Neural crest cell (in vitro differentiated cells): ENCODE data around the gene UACA. TPM values are rescaled to one million over a fixed set of nuclear protein-coding genes. Genes with fewer than 3 reads are reported as not detected.

ENCODE experiments used
- DNase-seq: peaks from one replicate; pipeline ENCODE4 v3.0.0; 2021; ENCODE audit warnings: low read depth, mixed read lengths, low spot score
- H3K27ac Mint-ChIP-seq: one replicate; pipeline ENCODE4 v1.8.0; 2021; ENCODE audit warnings: mild to moderate bottlenecking, mixed read lengths; ENCODE audit not compliant: unreplicated experiment
- H3K27me3 Mint-ChIP-seq: 2 replicates; pipeline ENCODE4 v1.8.0; 2021; ENCODE audit warnings: low read depth, mild to moderate bottlenecking, mixed read lengths
- H3K36me3 Mint-ChIP-seq: 2 replicates; pipeline ENCODE4 v1.8.0; 2021; ENCODE audit warnings: low read depth, mild to moderate bottlenecking, mixed read lengths
- H3K4me1 Mint-ChIP-seq: 2 replicates; pipeline ENCODE4 v1.8.0; 2021; ENCODE audit warnings: mixed read lengths
- H3K4me3 Mint-ChIP-seq: one replicate; pipeline ENCODE4 v1.8.0; 2021; ENCODE audit warnings: mild to moderate bottlenecking, mixed read lengths
- H3K9me3 Mint-ChIP-seq: 2 replicates; pipeline ENCODE4 v1.8.0; 2021; ENCODE audit warnings: mixed read lengths
- CTCF ChIP-seq: fragments of 200-600 bp; sonication (generic); conservative IDR thresholded peaks from 2 replicates; pipeline ENCODE4 v1.5.0; 2021; ENCODE audit warnings: antibody characterized with exemption, mild to moderate bottlenecking
- total RNA-seq: library from RNA; stranded (reverse); gene quantifications from 2 replicates; pipeline ENCODE4 v1.2.1, GENCODE V29; 2021

The UACA gene
- total RNA-seq, 1 donor from 2014 or later = 36.8 TPM

GRCh38 chr15:70629735-70630273 lies 133.6 kb downstream of the UACA start:
- TF ChIP-seq CTCF = no peak
- DNase-seq = no peak
- Mint-ChIP-seq H3K27ac (no peak overlapping the region), H3K36me3 (peaks cover 3% of the 10 kb centered on the region), H3K27me3 (no peaks in the 10 kb centered on the region), H3K4me1 (peaks cover 23% of the 10 kb centered on the region), H3K4me3 (no peak overlapping the region), H3K9me3 (peaks cover 3% of the 10 kb centered on the region)

GRCh38 chr15:70628549-70628896 lies 134.8 kb downstream of the UACA start:
- Mint-ChIP-seq H3K36me3 (peaks cover 8% of the 10 kb centered on the region), H3K4me1 (peaks cover 17% of the 10 kb centered on the region), H3K9me3 (peaks cover 8% of the 10 kb centered on the region), H3K27me3 (no peaks in the 10 kb centered on the region), H3K4me3 (no peak overlapping the region), H3K27ac (no peak overlapping the region)
- no peak for DNase-seq
- TF ChIP-seq CTCF = no peak

- H3K4me3 Mint-ChIP-seq = no peak overlapping the region
- peaks cover 8% of the 10 kb centered on the region for H3K36me3 Mint-ChIP-seq
- DNase-seq = no peak
- peaks cover 11% of the 10 kb centered on the region for H3K4me1 Mint-ChIP-seq
- H3K27ac Mint-ChIP-seq = peak overlapping the region; percentile 6
- TF ChIP-seq CTCF = no peak
- H3K27me3 Mint-ChIP-seq = no peaks in the 10 kb centered on the region
- H3K9me3 Mint-ChIP-seq = peaks cover 10% of the 10 kb centered on the region
Observed at GRCh38 chr15:70627734-70628548, 135.4 kb downstream of the UACA start.

- H3K4me3 Mint-ChIP-seq = no peak overlapping the region
- no peak for TF ChIP-seq CTCF
- H3K36me3 Mint-ChIP-seq = peaks cover 8% of the 10 kb centered on the region
- H3K9me3 Mint-ChIP-seq = peaks cover 13% of the 10 kb centered on the region
- H3K4me1 Mint-ChIP-seq = peaks cover 5% of the 10 kb centered on the region
- no peak for DNase-seq
- H3K27ac Mint-ChIP-seq = no peak overlapping the region
- no peaks in the 10 kb centered on the region for H3K27me3 Mint-ChIP-seq
Observed at GRCh38 chr15:70627322-70627721, 136.0 kb downstream of the UACA start.

- Mint-ChIP-seq H3K4me1 (no peaks in the 10 kb centered on the region), H3K9me3 (peaks cover 19% of the 10 kb centered on the region), H3K27ac (no peak overlapping the region), H3K36me3 (peaks cover 8% of the 10 kb centered on the region), H3K27me3 (no peaks in the 10 kb centered on the region), H3K4me3 (no peak overlapping the region)
- no peak for DNase-seq
- TF ChIP-seq CTCF = no peak
Observed at GRCh38 chr15:70625438-70625837, 137.9 kb downstream of the UACA start.
